SK-N-MC (cell line): ENCODE measurements around the gene PSMG2.
A peak's percentile ranks its signal among the peaks of the same experiment; 100 is the strongest.

Source experiments
- DNase-seq: peaks from one replicate; pipeline ENCODE4 v3.0.0-alpha.2; 2011; ENCODE audit warnings: low read depth, low spot score
- H3K27ac ChIP-seq: fragments of 200-600 bp; sonication (generic); 2 replicates; pipeline ENCODE4 v1.5.1; 2016; ENCODE audit warnings: mixed run types
- H3K36me3 ChIP-seq: fragments of 200-600 bp; sonication (generic); 2 replicates; pipeline ENCODE4 v1.6.1; 2017; ENCODE audit warnings: antibody characterized with exemption, low read length, mixed read lengths; ENCODE audit not compliant: insufficient read depth
- H3K4me3 ChIP-seq: fragments of 200-600 bp; sonication (generic); 2 replicates; pipeline ENCODE4 v1.5.1; 2016
- H3K9ac ChIP-seq: fragments of 200-600 bp; sonication (generic); 2 replicates; pipeline ENCODE4 v1.8.0; 2017; ENCODE audit warnings: mixed run types, mixed read lengths; ENCODE audit not compliant: insufficient read length
- H3K9me3 ChIP-seq: fragments of 200-600 bp; sonication (generic); 2 replicates; pipeline ENCODE4 v1.6.1; 2017; ENCODE audit warnings: low read depth, mild to moderate bottlenecking, antibody characterized with exemption, low read length, moderate library complexity, mixed read lengths
- EZH2 ChIP-seq: fragments of 200-600 bp; sonication (generic); IDR thresholded peaks from one replicate; pipeline ENCODE4 v1.6.1; 2017; ENCODE audit warnings: antibody characterized with exemption
- FOXP2 ChIP-seq: optimal IDR thresholded peaks from 2 replicates; pipeline ENCODE3; 2011; ENCODE audit warnings: mild to moderate bottlenecking, moderate library complexity; ENCODE audit not compliant: insufficient read depth; ENCODE audit errors: extremely low read length, control extremely low read depth
- POLR2AphosphoS5 ChIP-seq: IDR thresholded peaks from 2 replicates; pipeline ENCODE4 v1.6.1; 2012; ENCODE audit warnings: mild to moderate bottlenecking, low read depth, low read length, borderline replicate concordance

The PSMG2 gene

GRCh38 chr18:12741351-12741750 is 38.5 kb downstream of the PSMG2 start:
- no peaks in the 10 kb centered on the region for H3K9me3 ChIP-seq
- no peak overlapping the region for H3K4me3 ChIP-seq
- no peaks in the 10 kb centered on the region for H3K36me3 ChIP-seq
- TF ChIP-seq FOXP2, result no peak
- TF ChIP-seq POLR2AphosphoS5, result no peak
- TF ChIP-seq EZH2, result no peak
- no peak overlapping the region for H3K27ac ChIP-seq
- no peak for DNase-seq
- H3K9ac ChIP-seq, result no peak overlapping the region

DNA sequence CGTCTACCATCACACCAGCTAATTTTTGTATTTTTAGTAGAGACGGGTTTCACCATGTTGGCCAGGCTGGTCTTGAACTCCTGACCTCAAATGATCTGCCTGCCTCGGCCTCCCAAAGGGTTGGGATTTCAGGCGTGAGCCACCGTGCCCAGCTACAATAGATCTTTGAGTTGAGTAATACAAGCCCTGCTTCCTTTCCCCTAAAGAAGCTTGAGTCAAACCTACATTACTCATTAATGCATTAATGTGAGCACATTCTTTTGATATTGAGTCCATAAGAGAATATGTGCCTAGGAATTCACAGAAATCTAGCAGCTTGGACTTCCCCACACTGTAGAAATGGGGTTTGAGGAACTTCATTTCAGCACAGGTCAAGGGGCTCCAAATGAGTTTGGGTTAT is 39.6 kb downstream of the PSMG2 start:
- H3K27ac ChIP-seq, result no peak overlapping the region

GRCh38 chr18:12744103-12744502 is 41.3 kb downstream of the PSMG2 start:
- Histone ChIP-seq H3K27ac (no peak overlapping the region), H3K9ac (no peak overlapping the region), H3K9me3 (no peaks in the 10 kb centered on the region), H3K4me3 (no peak overlapping the region), H3K36me3 (no peaks in the 10 kb centered on the region)
- no peak for TF ChIP-seq POLR2AphosphoS5
- TF ChIP-seq FOXP2, result no peak
- peak; percentile 39 for DNase-seq

More for the DNA sequence above, 39.6 kb downstream of the PSMG2 start:
- no peaks in the 10 kb centered on the region for H3K9me3 ChIP-seq
- DNase-seq, result no peak
- no peak overlapping the region for H3K9ac ChIP-seq
- H3K4me3 ChIP-seq, result no peak overlapping the region
- H3K36me3 ChIP-seq, result no peaks in the 10 kb centered on the region
- TF ChIP-seq FOXP2 (no peak), EZH2 (no peak), POLR2AphosphoS5 (no peak)

DNA sequence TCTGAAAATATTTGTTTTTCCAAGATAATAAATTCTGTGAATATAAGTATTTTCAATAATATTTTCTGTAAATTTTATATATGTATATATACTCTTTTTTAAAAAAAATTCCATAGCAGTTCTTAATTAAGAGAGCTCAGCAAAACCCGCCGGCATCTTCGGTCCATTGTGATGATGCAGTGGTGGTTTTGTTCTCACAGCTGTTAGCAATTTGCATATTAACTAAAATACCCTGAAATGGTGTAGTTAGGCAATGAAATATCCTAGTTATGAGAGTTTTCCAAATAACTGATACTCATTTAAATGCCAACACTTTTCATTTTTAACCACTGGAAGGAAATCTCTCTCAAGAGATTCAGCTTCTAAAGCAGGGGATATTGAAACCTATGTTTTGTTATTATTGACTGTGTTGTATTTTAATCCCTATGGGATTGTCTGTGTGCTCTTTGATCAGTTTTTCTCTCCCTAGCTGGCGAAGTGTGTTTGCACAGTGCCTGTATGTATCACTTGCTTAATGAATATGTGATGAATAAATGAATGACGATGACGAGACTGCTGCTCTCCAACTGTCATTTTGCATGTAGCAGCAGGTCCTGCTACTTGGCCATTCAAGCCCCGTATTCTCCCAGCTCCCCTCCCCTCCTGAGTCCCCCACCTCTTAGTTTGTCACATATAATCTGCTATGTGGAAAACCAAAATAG is 42.4 kb downstream of the PSMG2 start:
- H3K4me3 ChIP-seq, result peak overlapping the region; percentile 68
- peak; percentile 40 for DNase-seq
- peak overlapping the region; percentile 82 for H3K27ac ChIP-seq
- H3K9ac ChIP-seq, result peak overlapping the region; percentile 51
- no peaks in the 10 kb centered on the region for H3K9me3 ChIP-seq
- no peaks in the 10 kb centered on the region for H3K36me3 ChIP-seq
- TF ChIP-seq POLR2AphosphoS5, result no peak

DNA sequence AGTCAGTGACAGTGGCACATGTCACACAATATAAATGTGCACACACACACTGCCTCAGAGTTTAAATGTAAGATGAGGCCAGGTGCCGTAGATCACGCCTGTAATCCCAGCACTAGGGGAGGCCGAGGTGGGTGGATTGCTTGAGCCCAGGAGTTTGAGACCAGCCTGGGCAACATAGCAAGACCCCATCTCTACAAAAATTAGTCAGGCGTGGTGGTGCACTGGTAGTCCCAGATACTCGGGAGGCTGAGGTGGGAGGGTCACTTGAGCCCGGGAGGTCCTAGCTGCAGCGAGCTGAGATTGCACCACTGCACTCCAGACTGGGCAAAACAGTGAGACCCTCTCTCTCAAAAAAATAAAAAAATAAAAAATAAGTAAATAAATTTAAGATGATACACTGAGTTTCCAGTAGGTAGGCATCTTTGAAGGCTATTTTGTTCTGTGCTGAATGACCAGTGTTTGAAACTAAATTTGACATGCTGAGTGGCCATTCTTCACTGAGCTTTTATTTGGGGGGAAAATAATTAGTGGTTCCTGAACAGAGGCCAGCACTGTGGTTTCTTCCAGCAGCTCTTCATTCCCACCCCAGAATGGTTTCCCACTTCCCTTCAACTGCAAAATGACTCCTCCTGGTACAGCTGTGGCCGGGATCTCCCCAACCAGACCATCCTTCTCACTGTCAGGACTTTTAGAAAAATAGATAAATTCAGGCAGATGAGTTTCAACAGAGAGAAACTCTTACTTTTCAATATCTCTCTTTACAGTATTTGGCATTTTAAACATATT is 44.9 kb downstream of the PSMG2 start:
- Histone ChIP-seq H3K4me3 (no peak overlapping the region), H3K36me3 (no peaks in the 10 kb centered on the region), H3K9ac (no peak overlapping the region), H3K27ac (no peak overlapping the region), H3K9me3 (no peaks in the 10 kb centered on the region)
- TF ChIP-seq POLR2AphosphoS5 (no peak), FOXP2 (no peak), EZH2 (no peak)
- no peak for DNase-seq

GRCh38 chr18:12748671-12749070 is 45.8 kb downstream of the PSMG2 start:
- H3K4me3 ChIP-seq, result no peak overlapping the region
- H3K36me3 ChIP-seq, result no peaks in the 10 kb centered on the region
- DNase-seq, result no peak
- H3K27ac ChIP-seq, result no peak overlapping the region
- no peak for TF ChIP-seq FOXP2
- TF ChIP-seq POLR2AphosphoS5, result no peak
- TF ChIP-seq EZH2, result no peak
- no peak overlapping the region for H3K9ac ChIP-seq
- H3K9me3 ChIP-seq, result no peaks in the 10 kb centered on the region

- no peak overlapping the region for H3K4me3 ChIP-seq
- no peak for DNase-seq
- no peaks in the 10 kb centered on the region for H3K36me3 ChIP-seq
- TF ChIP-seq EZH2, result no peak
- no peak for TF ChIP-seq FOXP2
- no peak for TF ChIP-seq POLR2AphosphoS5
- no peak overlapping the region for H3K27ac ChIP-seq
- no peaks in the 10 kb centered on the region for H3K9me3 ChIP-seq
- H3K9ac ChIP-seq, result no peak overlapping the region
Observed at GRCh38 chr18:12749121-12749520, 46.3 kb downstream of the PSMG2 start.

DNA sequence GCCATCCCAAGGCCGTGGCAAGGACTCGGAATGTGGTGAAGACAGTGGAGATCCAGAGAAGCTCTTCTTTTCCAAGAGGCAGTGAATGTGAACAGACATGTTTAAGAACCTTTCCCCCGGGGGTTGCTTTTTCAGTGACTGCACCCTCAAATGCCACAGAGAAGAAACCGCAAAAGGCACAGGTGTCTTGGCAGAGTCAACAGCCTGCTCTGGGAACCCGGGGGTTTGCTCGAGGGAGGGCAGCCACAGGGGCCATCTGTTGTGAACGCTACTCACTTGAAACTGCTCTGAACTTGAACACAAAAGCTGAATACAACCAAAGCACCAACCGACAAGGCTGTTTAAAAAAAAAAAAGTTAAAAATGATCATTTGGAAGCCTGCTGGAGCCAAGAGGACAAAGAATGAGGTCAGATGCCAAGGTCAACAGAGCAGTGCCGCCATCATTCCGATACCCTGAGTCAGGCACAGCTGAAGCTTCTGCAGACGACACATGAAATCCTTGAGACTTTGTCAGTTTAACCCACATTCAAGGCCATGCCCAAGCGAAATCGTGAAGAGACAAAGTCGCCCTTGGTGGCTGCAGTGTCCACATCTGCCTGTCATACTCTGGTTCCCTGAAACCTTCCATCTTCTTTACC is 47.4 kb downstream of the PSMG2 start:
- Histone ChIP-seq H3K9ac (no peak overlapping the region), H3K9me3 (no peaks in the 10 kb centered on the region), H3K27ac (no peak overlapping the region), H3K36me3 (no peaks in the 10 kb centered on the region), H3K4me3 (no peak overlapping the region)
- no peak for DNase-seq
- TF ChIP-seq FOXP2 (no peak), POLR2AphosphoS5 (no peak), EZH2 (no peak)
